H1 (cell line): Measurements from ENCODE around the gene SLC4A1. TPM values are rescaled to one million over a fixed set of nuclear protein-coding genes. Genes with fewer than 3 reads are reported as not detected.

Experiments
- CHD2 ChIP-seq: IDR thresholded peaks from 2 replicates; pipeline ENCODE4 v1.6.1; 2012; ENCODE audit warnings: low read length, improper control_type of control experiment
- CHD7 ChIP-seq: fragments of 300-600 bp; sonication (generic); IDR thresholded peaks from 2 replicates; pipeline ENCODE4 v1.7.1; 2012; ENCODE audit warnings: low read length, moderate library complexity, mild to moderate bottlenecking, inconsistent platforms; ENCODE audit not compliant: insufficient replicate concordance
- EZH2 ChIP-seq: fragments of 200-600 bp; sonication (generic); IDR thresholded peaks from 2 replicates; pipeline ENCODE4 v1.7.1; 2012; ENCODE audit warnings: low read depth, mild to moderate bottlenecking, moderate library complexity, low read length, inconsistent platforms; ENCODE audit not compliant: severe bottlenecking
- NANOG ChIP-seq: IDR thresholded peaks from 2 replicates; pipeline ENCODE4 v1.6.1; 2011; ENCODE audit warnings: low read length, low read depth, mild to moderate bottlenecking, inconsistent platforms; ENCODE audit not compliant: insufficient read depth, poor library complexity, severe bottlenecking
- SAP30 ChIP-seq: fragments of 300-600 bp; sonication (generic); IDR thresholded peaks from 2 replicates; pipeline ENCODE4 v1.7.1; 2012; ENCODE audit warnings: low read length, moderate library complexity, mild to moderate bottlenecking, inconsistent platforms; ENCODE audit not compliant: insufficient read depth, insufficient replicate concordance
- SP2 ChIP-seq: IDR thresholded peaks from 2 replicates; pipeline ENCODE4 v1.6.1; 2012; ENCODE audit warnings: mild to moderate bottlenecking, low read length, inconsistent platforms
- polyA plus RNA-seq, 7 experiments: library from polyadenylated mRNA; depleted of rRNA in 3 of 7; stranded (reverse) in 5 of 7; unstranded in 2 of 7; fragments of >200 nt in 5 of 7; fragments of 200-250 nt in 2 of 7; gene quantifications; 1 replicate in 5 of 7; 2 replicates in 1 of 7; 4 replicates in 1 of 7; pipeline versions ENCODE4 v1.2.1 to v1.2.3, GENCODE V29; 2011 to 2013; ENCODE audit warnings: missing spikeins in 2 of 7, mixed read lengths in 2 of 7
- total RNA-seq: library from RNA; stranded (reverse); fragmentation: NEBNext Ultra II Directional; extraction: Animal tissue kit (Norgen Biotek cat#: 25700); gene quantifications from 2 replicates; pipeline ENCODE4 v1.2.1, GENCODE V29; 2021
- TF ChIP-seq, protein P1 (sequence below): IDR thresholded peaks from 2 replicates; pipeline ENCODE4 v1.6.1; 2012; ENCODE audit warnings: inconsistent platforms

Gene SLC4A1
- total and polyA plus RNA-seq, 2 of the 8 experiments (the other 6 are each of a cell fraction or from before 2014, with no cell fraction given) = 0.08 TPM; not detected in 1

DNA sequence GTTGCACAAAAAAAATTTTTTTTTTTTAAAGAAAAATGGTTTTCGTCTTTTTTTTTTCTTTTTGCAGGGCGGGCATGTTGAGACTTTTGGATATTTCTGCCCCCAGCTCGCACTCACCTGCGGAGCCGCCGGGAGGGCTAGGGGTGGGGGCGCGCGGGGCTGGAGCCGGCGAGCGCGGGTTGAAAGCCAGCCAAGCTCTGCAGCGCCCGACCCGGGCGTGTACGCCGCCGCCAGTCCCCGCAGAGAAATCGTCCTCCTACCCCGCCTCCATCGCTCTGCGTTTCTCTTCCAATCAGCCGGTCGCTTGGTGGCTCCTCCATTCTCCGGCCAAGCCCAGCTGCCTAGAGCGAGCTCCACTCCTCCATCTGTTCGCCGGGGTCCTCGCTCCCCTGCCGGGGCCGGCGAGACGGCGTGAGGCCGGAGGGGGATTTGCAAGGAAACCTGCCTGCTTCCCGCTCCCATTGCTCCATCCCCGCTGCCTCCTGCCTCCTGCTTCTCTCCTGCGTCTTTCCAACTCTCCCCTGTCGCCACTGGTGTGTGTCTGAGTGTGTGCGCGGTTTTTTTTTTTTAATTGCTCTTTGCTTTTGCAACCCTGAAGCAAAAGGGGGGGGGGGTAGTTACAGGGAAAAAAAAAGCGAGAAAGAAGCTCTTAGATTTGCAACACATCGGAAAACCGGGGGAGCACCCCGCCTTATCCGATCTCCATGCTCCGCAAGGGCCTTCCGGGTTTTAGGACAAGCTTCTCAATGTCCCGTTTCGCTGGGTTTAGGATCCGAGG, 46.7 kb downstream of the SLC4A1 start (continued):
- TF ChIP-seq, protein P1, sequence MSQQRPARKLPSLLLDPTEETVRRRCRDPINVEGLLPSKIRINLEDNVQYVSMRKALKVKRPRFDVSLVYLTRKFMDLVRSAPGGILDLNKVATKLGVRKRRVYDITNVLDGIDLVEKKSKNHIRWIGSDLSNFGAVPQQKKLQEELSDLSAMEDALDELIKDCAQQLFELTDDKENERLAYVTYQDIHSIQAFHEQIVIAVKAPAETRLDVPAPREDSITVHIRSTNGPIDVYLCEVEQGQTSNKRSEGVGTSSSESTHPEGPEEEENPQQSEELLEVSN = no peak
- TF ChIP-seq SP2 (no peak), SAP30 (peak; percentile 65), CHD2 (no peak), EZH2 (no peak), NANOG (no peak), CHD7 (no peak)
